GM12892 (cell line): ENCODE data around the gene NANOS1.

Experiments
- DNase-seq: peaks from one replicate; pipeline ENCODE4 v3.0.0; 2011; ENCODE audit not compliant: insufficient read length
- FAIRE-seq: peaks from 2 replicates; lab custom pipeline; 2011; peaks lifted over from hg19 to GRCh38; lab: Jason Lieb, UNC
- POLR2A ChIP-seq: IDR thresholded peaks from 2 replicates; pipeline ENCODE4 v1.6.1; 2011; ENCODE audit warnings: low read depth, low read length, control low read depth
- POLR2AphosphoS5 ChIP-seq: IDR thresholded peaks from 2 replicates; pipeline ENCODE4 v1.6.1; 2011; ENCODE audit warnings: low read depth, low read length, control low read depth
- TAF1 ChIP-seq: IDR thresholded peaks from 2 replicates; pipeline ENCODE4 v1.6.1; 2011; ENCODE audit warnings: low read depth, mild to moderate bottlenecking, control low read depth, low read length, borderline replicate concordance

NANOS1 gene

DNA sequence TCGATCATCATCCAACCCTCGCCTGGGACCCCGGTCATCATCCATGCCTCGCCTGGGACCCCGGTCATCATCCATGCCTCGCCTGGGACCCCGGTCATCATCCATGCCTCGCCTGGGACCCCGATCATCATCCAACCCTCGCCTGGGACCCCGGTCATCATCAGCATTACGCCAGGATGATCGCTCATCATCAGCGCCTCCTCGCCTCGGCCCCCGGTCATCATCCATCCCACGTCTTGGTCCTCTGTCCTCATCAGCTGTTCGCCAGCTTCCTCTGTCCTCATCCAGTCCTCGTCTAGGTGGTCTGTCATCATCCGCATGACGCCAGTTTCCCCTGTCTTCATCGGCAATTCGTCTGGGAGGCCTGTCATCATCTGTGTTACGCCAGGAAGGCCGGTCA, 12.7 kb downstream of the NANOS1 start:
- TF ChIP-seq POLR2AphosphoS5 (no peak), POLR2A (no peak; the same call in 1 of the 2 replicates), TAF1 (no peak)
- no peak for DNase-seq
- no peak for FAIRE-seq

DNA sequence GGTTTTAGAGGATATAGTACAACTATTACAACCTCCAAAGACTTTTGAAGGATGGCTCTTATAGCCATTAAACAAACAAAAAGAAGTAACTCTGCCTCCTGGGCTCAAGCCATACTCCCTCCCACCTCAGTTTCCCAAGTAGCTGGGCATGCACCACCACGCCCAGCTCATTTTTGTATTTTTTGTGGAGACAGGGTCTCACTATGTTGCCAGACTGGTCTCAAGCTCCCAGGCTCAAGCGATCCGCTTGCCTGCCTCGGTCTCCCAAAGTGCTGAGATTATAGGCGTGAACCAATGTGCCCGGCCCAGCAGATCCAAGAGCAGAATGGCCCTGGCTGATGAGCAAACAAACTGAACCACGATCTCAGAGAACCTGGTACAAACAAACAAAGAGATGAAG, 16.0 kb downstream of the NANOS1 start:
- TF ChIP-seq TAF1 = no peak
- no peak for TF ChIP-seq POLR2AphosphoS5
- no peak for TF ChIP-seq POLR2A
- no peak for FAIRE-seq

DNA sequence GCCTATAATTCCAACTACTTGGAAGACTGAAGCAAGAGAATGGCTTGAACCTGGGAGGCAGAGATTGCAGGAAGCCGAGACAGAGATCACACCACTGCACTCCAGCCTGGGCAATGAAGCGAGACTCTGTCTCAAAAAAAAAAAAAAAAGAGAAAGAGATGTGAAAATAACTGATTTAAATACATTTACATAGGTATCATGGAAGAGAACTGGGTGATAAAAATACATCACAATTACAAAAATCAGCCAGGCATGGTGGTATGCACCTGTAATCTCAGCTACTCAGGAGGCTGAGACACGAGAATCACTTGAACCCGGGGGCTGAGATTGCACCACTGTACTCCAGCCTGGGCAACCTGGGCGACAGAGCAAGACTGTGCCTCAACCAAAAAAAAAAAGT, 19.8 kb downstream of the NANOS1 start:
- DNase-seq (no peak), FAIRE-seq (no peak)
- no peak for TF ChIP-seq TAF1
- no peak for TF ChIP-seq POLR2AphosphoS5
- no peak for TF ChIP-seq POLR2A

More for the DNA sequence above, 16.0 kb downstream of the NANOS1 start:
- DNase-seq = no peak

DNA sequence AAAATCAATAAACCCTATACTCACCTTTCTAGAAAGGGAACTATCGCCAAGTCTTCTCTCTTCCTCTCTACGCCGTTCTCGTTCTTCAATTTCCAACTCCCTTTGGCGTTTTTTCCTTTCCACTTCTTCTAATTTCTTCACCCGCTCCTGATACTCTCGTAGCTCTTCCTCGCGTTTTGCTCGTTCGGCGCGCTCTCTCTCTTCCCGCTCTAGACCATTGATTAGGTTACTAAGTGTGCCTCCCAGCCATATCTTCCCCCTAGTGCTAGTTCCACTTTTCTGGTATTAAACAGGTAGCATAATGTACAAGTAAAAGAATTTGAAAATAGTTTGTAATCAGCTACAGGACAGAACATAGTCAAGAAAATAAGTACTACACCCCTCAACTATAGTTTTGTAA, 20.3 kb downstream of the NANOS1 start:
- DNase-seq = no peak
- TF ChIP-seq POLR2AphosphoS5 (no peak), POLR2A (no peak), TAF1 (no peak)
- FAIRE-seq = no peak

DNA sequence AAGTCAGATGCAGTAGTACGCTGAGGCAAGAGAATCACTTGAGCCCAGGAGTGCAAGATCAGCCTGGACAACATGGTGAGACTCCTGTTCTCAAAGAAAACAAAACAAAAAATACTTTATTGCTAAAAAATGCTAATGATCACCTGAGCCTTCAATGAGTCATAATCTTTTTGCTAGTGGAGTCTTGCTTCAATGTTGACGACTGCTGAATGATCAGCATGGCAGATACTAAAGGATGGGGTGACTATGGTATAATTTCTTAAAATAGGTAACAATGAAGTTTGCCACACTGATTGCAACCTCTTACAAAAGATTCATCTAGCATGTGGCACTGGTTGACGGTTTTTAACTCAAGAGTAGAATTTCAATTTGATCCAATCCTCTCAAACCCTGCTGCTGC, 22.3 kb downstream of the NANOS1 start:
- FAIRE-seq = no peak
- TF ChIP-seq POLR2AphosphoS5 (0 out of 2 replicates have a peak, but pooled peaks have one; percentile 21), POLR2A (no peak)
- DNase-seq = no peak

DNA sequence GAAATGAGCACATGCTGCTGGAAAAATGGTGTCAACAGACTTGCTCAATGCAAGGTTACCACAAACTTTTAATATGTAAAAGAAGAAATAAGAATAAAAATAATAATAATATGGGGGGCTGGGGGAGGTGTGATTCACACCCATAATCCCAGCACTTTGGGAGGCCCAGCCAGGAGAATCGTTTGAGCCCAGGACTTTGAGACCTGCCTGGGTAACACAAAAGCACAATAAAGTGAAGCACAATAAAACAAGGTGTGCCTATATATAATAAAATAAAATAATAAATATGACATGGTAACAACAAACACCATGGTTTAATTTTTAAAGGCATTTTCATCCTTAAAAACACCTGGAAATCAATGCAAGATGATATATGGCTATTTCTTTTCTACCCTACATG, 26.0 kb downstream of the NANOS1 start:
- no peak for DNase-seq

DNA sequence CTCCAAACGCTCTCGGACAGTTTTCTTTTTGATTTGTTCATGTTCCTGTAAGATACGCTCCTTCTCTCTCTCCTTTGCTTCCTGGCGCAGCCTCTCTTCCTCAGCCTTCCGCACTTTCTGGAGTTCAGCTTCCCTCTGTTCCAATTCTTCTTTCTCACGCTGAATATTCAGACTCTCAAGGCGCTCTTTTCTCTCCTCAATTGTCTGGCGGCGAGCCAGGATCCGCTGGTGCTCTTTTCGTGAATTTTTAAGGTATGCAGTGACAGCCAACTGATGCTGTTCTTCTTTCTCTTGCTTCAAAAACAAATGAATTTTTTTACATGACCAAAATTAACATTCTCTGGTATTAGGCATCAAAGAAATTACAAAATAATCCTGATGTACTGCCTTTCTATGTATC, 28.5 kb downstream of the NANOS1 start:
- DNase-seq = no peak
- FAIRE-seq = no peak
- no peak for TF ChIP-seq TAF1
- TF ChIP-seq POLR2A = no peak
- TF ChIP-seq POLR2AphosphoS5 = no peak

More for the DNA sequence above, 26.0 kb downstream of the NANOS1 start:
- TF ChIP-seq POLR2A = no peak
- no peak for FAIRE-seq

DNA sequence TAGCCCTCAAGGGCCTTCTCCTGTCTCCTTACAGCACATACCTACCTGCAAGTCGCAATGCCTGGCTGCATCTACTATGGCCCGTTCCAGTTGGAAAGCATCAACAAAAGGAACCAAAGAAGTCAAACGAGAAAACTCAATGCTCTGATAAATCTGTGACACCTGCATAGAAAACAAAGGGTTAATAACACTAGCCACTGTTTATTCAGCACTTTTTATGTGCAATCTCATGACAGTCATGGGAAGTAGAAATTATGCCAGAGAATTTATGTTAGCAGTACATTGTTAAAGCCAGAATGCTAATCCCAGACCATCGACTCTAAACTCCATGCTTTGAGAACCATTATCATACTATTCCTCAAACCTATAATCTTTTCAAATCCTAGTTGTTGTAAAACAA, 30.0 kb downstream of the NANOS1 start:
- TF ChIP-seq POLR2AphosphoS5 = no peak
- FAIRE-seq = peak; percentile 48
- DNase-seq = no peak

DNA sequence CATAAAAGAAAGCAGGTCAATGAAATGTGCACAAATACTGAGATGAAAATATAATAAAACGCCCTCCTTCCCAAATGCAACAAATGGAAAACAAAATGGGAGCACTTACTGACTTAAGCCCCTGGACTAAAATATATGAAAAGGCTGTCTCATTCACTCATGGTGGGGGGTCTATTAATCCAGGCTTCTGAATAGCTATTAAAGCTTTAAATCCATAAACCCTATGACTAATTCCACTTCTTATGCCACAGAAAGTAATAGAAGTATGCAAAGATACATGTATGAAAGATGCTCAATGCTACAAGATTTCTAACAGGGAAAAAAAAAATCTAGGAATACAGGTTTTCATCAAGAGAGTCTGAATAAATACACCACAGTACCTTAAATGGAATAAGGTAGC, 30.6 kb downstream of the NANOS1 start:
- TF ChIP-seq POLR2AphosphoS5 (no peak), POLR2A (no peak), TAF1 (no peak)
- FAIRE-seq = no peak
- no peak for DNase-seq

DNA sequence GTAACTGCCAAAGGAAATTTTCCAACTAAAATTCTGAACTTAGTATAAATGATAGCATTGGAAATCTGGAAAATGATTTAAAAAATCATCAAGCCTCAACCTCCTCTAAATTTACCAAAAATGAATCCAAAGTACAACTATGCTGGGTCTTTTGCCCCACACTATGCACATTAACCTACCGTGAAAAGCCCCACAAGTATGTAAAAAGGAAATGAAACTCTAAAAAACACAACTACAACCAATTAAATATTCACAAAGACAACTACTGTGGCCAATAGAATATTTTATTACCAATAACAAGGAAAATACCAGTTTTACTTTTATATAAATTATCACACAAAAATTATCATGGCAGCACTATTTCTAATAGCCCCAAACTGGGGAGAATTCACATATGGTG, 31.8 kb downstream of the NANOS1 start:
- FAIRE-seq = no peak
- DNase-seq = no peak
- TF ChIP-seq TAF1 (no peak), POLR2AphosphoS5 (no peak), POLR2A (no peak)

DNA sequence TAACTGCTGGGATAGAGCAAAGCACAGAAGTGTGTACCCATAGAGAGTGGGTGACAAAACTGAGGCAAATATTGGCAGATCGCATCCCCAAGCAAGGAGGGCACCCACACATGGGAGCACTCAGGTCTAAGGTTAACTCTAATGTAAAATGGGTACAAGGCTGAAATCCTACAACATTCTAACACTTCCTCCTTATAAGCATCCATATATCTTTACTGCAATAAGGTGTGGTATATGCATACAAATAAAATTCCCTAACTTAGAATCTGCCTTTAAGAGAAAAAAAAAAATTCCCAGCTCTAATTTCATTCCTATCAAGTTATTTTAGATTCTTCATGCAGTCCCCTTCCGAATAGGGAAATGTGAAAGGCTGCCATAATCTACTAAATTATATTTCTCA, 32.4 kb downstream of the NANOS1 start:
- TF ChIP-seq POLR2A (no peak), POLR2AphosphoS5 (no peak; the same call in 1 of the 2 replicates), TAF1 (no peak)
- DNase-seq = no peak
- no peak for FAIRE-seq

DNA sequence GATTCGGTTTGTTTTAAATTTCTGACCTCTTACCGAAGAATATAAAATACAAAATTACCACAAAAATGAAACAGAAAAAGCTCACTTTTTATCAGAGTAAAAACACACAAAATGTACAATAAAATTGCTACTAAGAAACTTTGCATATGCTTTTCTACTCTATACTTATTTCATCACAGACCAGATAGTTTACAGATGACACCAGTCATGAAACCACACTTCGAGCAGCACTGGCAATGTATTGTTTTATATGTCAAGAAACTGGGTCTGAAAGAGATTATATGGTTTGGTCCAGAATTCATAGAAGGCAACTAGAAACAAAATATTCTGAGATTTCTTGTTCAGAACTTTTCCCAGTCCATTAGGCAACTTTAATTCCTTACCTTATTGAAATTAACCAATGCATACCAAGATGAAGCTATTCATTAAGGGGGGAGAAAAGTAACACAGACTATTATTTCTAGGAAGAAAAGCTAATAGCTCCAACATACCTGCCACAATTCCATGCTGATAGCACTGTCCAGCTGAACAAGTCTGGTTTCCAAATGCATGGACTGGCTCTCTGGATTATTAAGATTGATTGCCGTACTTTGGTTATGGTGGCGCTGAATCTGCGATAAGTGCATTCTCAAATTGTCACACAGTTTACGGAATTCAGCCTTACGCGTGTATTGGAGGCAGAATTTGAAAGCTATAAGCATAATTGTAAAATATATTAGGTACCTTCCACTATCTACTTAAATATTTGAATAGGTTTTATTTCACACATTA, 41.1 kb downstream of the NANOS1 start:
- DNase-seq (no peak), FAIRE-seq (no peak)
- TF ChIP-seq POLR2A (0 out of 2 replicates have a peak, but pooled peaks have one; percentile 12), POLR2AphosphoS5 (no peak), TAF1 (no peak)

DNA sequence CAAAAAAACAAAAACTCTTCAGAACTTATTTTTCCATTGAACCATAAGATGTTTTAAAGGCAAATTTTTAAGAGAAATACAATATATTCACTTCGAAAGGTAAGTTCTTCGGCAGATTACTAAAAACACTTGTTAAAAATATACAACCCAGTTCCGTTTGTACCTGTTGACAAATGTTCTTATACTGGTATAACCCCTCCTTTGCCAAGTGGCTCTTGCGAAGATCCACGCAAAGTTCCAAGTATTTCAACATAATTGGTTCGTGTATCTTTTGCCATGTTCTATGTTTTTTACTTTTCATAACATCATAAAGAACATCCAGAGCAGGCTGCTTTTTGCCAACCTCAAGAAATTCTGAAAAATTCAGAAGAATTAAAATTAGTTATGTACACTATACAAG, 44.1 kb downstream of the NANOS1 start:
- FAIRE-seq = no peak
- TF ChIP-seq POLR2A (no peak), POLR2AphosphoS5 (no peak), TAF1 (no peak)
- no peak for DNase-seq
